HG03108 (cell line): ENCODE measurements around the gene ARL13B.
"Not testable (repeated sequence)": the region's sequence is repeated elsewhere in the genome, so short reads cannot be mapped to it uniquely, and the experiment has no call there.

Experiments used
- ATAC-seq: cut with Tn5 transposase; IDR thresholded peaks from one replicate; pipeline ENCODE4 v1.9.1; 2021; ENCODE audit warnings: moderate library complexity; ENCODE audit not compliant: unreplicated experiment

ARL13B gene

GRCh38 chr3:93994056-93994455 lies 14.1 kb downstream of the ARL13B start:
- ATAC-seq = no peak

GRCh38 chr3:94001191-94001590 lies 21.2 kb downstream of the ARL13B start:
- no peak for ATAC-seq

GRCh38 chr3:94001827-94002495 lies 22.0 kb downstream of the ARL13B start:
- ATAC-seq = no peak

- peak; percentile 84 for ATAC-seq
Measured at GRCh38 chr3:94004301-94004910, 24.5 kb downstream of the ARL13B start.

GRCh38 chr3:94008253-94008652 lies 28.3 kb downstream of the ARL13B start:
- ATAC-seq = no peak

GRCh38 chr3:94009608-94010007 lies 29.7 kb downstream of the ARL13B start:
- no peak for ATAC-seq

- no peak for ATAC-seq
Measured at GRCh38 chr3:94011233-94011711, 31.3 kb downstream of the ARL13B start.

GRCh38 chr3:94012185-94012584 lies 32.2 kb downstream of the ARL13B start:
- no peak for ATAC-seq

- no peak for ATAC-seq
Measured at GRCh38 chr3:94015025-94015424, 35.1 kb downstream of the ARL13B start.

GRCh38 chr3:94019659-94020058 lies 39.7 kb downstream of the ARL13B start:
- ATAC-seq = no peak

- no peak for ATAC-seq
Measured at GRCh38 chr3:94020293-94020692, 40.3 kb downstream of the ARL13B start.

GRCh38 chr3:94024385-94024784 lies 44.4 kb downstream of the ARL13B start:
- ATAC-seq = no peak

GRCh38 chr3:94026623-94027022 lies 46.7 kb downstream of the ARL13B start:
- ATAC-seq = no peak

GRCh38 chr3:94028093-94028837 lies 48.3 kb downstream of the ARL13B start, which contains the start of gene STX19:
Gene STX19 (minus strand): TSS chr3:94028597. CDS start chr3:94015269, 13,328 bp downstream.
- no peak for ATAC-seq

- ATAC-seq = no peak
Measured at GRCh38 chr3:94036909-94037507, 57.1 kb downstream of the ARL13B start.

GRCh38 chr3:94043285-94043684 lies 63.3 kb downstream of the ARL13B start:
- ATAC-seq = no peak

- ATAC-seq = not testable (repeated sequence)
Measured at GRCh38 chr3:94044100-94044936, 64.4 kb downstream of the ARL13B start.

GRCh38 chr3:94046533-94046932 lies 66.6 kb downstream of the ARL13B start:
- ATAC-seq = no peak

GRCh38 chr3:94049267-94049666 lies 69.3 kb downstream of the ARL13B start:
- ATAC-seq = no peak

GRCh38 chr3:94050546-94050945 lies 70.6 kb downstream of the ARL13B start:
- ATAC-seq = no peak

GRCh38 chr3:94061297-94061696 lies 81.3 kb downstream of the ARL13B start:
- no peak for ATAC-seq
